ENCODE data around the gene PHF19. TPM values are rescaled to one million over a fixed set of nuclear protein-coding genes. Genes with fewer than 3 reads are reported as not detected.

The PHF19 gene
- total RNA-seq, 1 donor from 2014 or later = 55.3 TPM

GRCh38 chr9:120851449-120851848 is 25.5 kb downstream of the PHF19 start:
- Mint-ChIP-seq H3K9me3 (no peaks in the 10 kb centered on the region), H3K27ac (no peak overlapping the region), H3K27me3 (no peaks in the 10 kb centered on the region), H3K36me3 (ENCODE audit: low read depth) (no peaks in the 10 kb centered on the region), H3K4me1 (no peaks in the 10 kb centered on the region), H3K4me3 (no peak overlapping the region)
- POLR2A ChIA-PET = no interaction called here
- TF ChIP-seq, protein P1, sequence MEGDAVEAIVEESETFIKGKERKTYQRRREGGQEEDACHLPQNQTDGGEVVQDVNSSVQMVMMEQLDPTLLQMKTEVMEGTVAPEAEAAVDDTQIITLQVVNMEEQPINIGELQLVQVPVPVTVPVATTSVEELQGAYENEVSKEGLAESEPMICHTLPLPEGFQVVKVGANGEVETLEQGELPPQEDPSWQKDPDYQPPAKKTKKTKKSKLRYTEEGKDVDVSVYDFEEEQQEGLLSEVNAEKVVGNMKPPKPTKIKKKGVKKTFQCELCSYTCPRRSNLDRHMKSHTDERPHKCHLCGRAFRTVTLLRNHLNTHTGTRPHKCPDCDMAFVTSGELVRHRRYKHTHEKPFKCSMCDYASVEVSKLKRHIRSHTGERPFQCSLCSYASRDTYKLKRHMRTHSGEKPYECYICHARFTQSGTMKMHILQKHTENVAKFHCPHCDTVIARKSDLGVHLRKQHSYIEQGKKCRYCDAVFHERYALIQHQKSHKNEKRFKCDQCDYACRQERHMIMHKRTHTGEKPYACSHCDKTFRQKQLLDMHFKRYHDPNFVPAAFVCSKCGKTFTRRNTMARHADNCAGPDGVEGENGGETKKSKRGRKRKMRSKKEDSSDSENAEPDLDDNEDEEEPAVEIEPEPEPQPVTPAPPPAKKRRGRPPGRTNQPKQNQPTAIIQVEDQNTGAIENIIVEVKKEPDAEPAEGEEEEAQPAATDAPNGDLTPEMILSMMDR (IDR thresholded peaks at IDR 0.05) = no peak
- no peak for DNase-seq
- CTCF ChIA-PET = no interaction called here
- no peak for ATAC-seq (ENCODE audit: low read depth)
- intact Hi-C loops (cut with micrococcal nuclease) = no loop called here

GRCh38 chr9:120850315-120850714 is 26.7 kb downstream of the PHF19 start:
- DNase-seq = no peak
- Mint-ChIP-seq H3K27me3 (no peaks in the 10 kb centered on the region), H3K36me3 (ENCODE audit: low read depth) (no peaks in the 10 kb centered on the region), H3K4me3 (no peak overlapping the region), H3K27ac (no peak overlapping the region), H3K9me3 (no peaks in the 10 kb centered on the region), H3K4me1 (no peaks in the 10 kb centered on the region)
- ChIA-PET POLR2A (interaction anchor here (0.8 kb wide), 1 partner anchor 57 kb away, joined by 3 read pairs; the partner anchor contains the start of gene FBXW2), CTCF (no interaction called here)
- intact Hi-C loops (cut with micrococcal nuclease) = no loop called here
- no peak for ATAC-seq (ENCODE audit: low read depth)
- TF ChIP-seq, protein P1 (IDR thresholded peaks at IDR 0.05) = no peak

GRCh38 chr9:120846906-120847305 is 30.1 kb downstream of the PHF19 start:
- ChIA-PET CTCF (no interaction called here), POLR2A (interaction anchor here (0.6 kb wide), 1 partner anchor 34 kb away, joined by 5 read pairs; no protein-coding TSS in a partner anchor)
- H3K27ac Mint-ChIP-seq = no peak overlapping the region
- H3K9me3 Mint-ChIP-seq = no peaks in the 10 kb centered on the region
- peaks cover 3% of the 10 kb centered on the region for H3K36me3 Mint-ChIP-seq (ENCODE audit: low read depth)
- no peaks in the 10 kb centered on the region for H3K27me3 Mint-ChIP-seq
- no peak for DNase-seq
- no peak overlapping the region for H3K4me3 Mint-ChIP-seq
- H3K4me1 Mint-ChIP-seq = peaks cover 26% of the 10 kb centered on the region
- TF ChIP-seq, protein P1 (IDR thresholded peaks at IDR 0.05) = no peak
- intact Hi-C loops (cut with micrococcal nuclease) = no loop called here
- ATAC-seq (ENCODE audit: low read depth) = no peak

GRCh38 chr9:120846251-120846889 is 30.6 kb downstream of the PHF19 start:
- no peaks in the 10 kb centered on the region for H3K9me3 Mint-ChIP-seq
- H3K4me3 Mint-ChIP-seq = no peak overlapping the region
- peaks cover 7% of the 10 kb centered on the region for H3K36me3 Mint-ChIP-seq (ENCODE audit: low read depth)
- DNase-seq (no peak), ATAC-seq (ENCODE audit: low read depth) (no peak)
- peaks cover 31% of the 10 kb centered on the region for H3K4me1 Mint-ChIP-seq
- no peaks in the 10 kb centered on the region for H3K27me3 Mint-ChIP-seq
- intact Hi-C loops (cut with micrococcal nuclease) = no loop called here
- TF ChIP-seq, protein P1 (IDR thresholded peaks at IDR 0.05) = no peak
- ChIA-PET POLR2A (no interaction called here), CTCF (no interaction called here)
- H3K27ac Mint-ChIP-seq = no peak overlapping the region

DNA sequence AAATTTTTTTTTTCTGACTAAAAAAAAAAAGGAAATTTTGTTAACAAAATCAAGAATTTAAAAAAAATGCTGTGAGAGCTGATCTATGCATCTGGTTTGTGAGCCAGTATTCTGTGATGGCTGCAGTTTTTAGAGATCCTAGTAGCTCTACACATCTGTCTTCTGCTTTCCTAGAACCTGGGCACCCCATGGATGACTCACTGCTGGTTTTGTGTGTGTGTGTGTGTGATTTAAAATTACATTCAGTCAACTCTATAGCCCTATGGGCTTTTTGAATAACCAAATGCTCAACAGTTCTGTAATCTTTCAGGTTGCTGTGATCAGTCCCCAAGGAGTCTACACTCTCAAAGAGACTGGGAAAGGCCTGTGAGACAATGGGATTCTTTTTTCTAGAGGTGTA is 31.7 kb downstream of the PHF19 start:
- ChIA-PET CTCF (no interaction called here), POLR2A (interaction anchor here (1.4 kb wide), 1 partner anchor 52 kb away, joined by 3 read pairs; the partner anchor contains the start of gene FBXW2)
- intact Hi-C loops (cut with micrococcal nuclease) = no loop called here
- Mint-ChIP-seq H3K27ac (no peak overlapping the region), H3K9me3 (no peaks in the 10 kb centered on the region), H3K4me3 (no peak overlapping the region), H3K4me1 (peaks cover 32% of the 10 kb centered on the region), H3K36me3 (ENCODE audit: low read depth) (peaks cover 8% of the 10 kb centered on the region), H3K27me3 (no peaks in the 10 kb centered on the region)
- TF ChIP-seq, protein P1 (IDR thresholded peaks at IDR 0.05) = no peak
- DNase-seq = no peak
- ATAC-seq (ENCODE audit: low read depth) = no peak

Measured in activated B cell treated with CpG ODN at 0.5 μM for 24 hours (primary cell).